Neural crest cell (in vitro differentiated cells): ENCODE data around the gene TJP2. TPM values are rescaled to one million over a fixed set of nuclear protein-coding genes. Genes with fewer than 3 reads are reported as not detected.

ENCODE experiments used
- DNase-seq: peaks from one replicate; pipeline ENCODE4 v3.0.0; 2021; ENCODE audit warnings: low read depth, mixed read lengths, low spot score
- H3K27ac Mint-ChIP-seq: one replicate; pipeline ENCODE4 v1.8.0; 2021; ENCODE audit warnings: mild to moderate bottlenecking, mixed read lengths; ENCODE audit not compliant: unreplicated experiment
- H3K27me3 Mint-ChIP-seq: 2 replicates; pipeline ENCODE4 v1.8.0; 2021; ENCODE audit warnings: low read depth, mild to moderate bottlenecking, mixed read lengths
- H3K36me3 Mint-ChIP-seq: 2 replicates; pipeline ENCODE4 v1.8.0; 2021; ENCODE audit warnings: low read depth, mild to moderate bottlenecking, mixed read lengths
- H3K4me1 Mint-ChIP-seq: 2 replicates; pipeline ENCODE4 v1.8.0; 2021; ENCODE audit warnings: mixed read lengths
- H3K4me3 Mint-ChIP-seq: one replicate; pipeline ENCODE4 v1.8.0; 2021; ENCODE audit warnings: mild to moderate bottlenecking, mixed read lengths
- H3K9me3 Mint-ChIP-seq: 2 replicates; pipeline ENCODE4 v1.8.0; 2021; ENCODE audit warnings: mixed read lengths
- total RNA-seq: library from RNA; stranded (reverse); gene quantifications from 2 replicates; pipeline ENCODE4 v1.2.1, GENCODE V29; 2021
- TF ChIP-seq, protein P1 (sequence below): fragments of 200-600 bp; sonication (generic); conservative IDR thresholded peaks from 2 replicates; pipeline ENCODE4 v1.5.0; 2021; ENCODE audit warnings: antibody characterized with exemption, mild to moderate bottlenecking

Gene TJP2
- total RNA-seq, 1 donor from 2014 or later, result 27.8 TPM

DNA sequence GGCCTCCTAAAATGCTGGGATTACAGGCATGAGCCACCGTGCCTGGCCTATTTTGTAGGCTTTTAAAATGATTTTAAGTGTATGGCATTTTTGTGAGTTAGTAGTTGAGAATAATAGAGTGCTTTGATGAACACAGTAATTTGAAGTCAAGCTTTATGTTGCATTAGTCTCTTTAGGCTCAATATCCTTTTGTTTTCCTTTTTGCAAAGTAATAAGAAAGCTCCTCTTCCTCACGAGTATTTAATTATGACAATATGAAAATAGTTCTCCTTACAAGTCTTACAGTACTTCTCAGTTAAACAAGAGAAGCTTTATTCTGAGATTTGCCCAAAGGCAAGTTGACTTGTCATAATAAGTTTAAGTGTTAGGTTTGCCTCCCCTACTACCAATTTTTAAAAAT, 69.0 kb downstream of the TJP2 start:
- Mint-ChIP-seq H3K27me3 (no peaks in the 10 kb centered on the region), H3K9me3 (no peaks in the 10 kb centered on the region), H3K4me1 (no peaks in the 10 kb centered on the region), H3K4me3 (no peak overlapping the region), H3K27ac (no peak overlapping the region), H3K36me3 (peaks cover 10% of the 10 kb centered on the region)
- TF ChIP-seq, protein P1, sequence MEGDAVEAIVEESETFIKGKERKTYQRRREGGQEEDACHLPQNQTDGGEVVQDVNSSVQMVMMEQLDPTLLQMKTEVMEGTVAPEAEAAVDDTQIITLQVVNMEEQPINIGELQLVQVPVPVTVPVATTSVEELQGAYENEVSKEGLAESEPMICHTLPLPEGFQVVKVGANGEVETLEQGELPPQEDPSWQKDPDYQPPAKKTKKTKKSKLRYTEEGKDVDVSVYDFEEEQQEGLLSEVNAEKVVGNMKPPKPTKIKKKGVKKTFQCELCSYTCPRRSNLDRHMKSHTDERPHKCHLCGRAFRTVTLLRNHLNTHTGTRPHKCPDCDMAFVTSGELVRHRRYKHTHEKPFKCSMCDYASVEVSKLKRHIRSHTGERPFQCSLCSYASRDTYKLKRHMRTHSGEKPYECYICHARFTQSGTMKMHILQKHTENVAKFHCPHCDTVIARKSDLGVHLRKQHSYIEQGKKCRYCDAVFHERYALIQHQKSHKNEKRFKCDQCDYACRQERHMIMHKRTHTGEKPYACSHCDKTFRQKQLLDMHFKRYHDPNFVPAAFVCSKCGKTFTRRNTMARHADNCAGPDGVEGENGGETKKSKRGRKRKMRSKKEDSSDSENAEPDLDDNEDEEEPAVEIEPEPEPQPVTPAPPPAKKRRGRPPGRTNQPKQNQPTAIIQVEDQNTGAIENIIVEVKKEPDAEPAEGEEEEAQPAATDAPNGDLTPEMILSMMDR, result no peak
- no peak for DNase-seq

DNA sequence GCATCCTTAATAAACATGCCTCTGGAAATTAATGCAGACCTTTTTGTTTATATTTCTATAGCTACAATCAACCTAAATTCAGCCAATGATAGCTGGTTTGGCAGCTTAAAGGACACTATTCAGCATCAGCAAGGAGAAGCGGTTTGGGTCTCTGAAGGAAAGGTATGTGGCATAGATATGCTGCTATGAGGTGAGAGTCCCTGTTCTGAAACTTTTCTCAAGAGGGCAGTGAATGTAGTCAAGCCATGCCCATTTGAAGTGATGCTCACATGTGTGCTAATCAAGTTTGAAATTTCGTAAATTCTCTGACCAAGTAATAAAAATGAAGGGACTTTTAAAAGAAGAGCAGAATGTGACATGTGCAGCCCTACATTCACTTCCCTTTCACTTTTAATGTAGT, 72.6 kb downstream of the TJP2 start:
- Mint-ChIP-seq H3K36me3 (peaks cover 12% of the 10 kb centered on the region), H3K4me1 (no peaks in the 10 kb centered on the region), H3K27ac (no peak overlapping the region), H3K9me3 (no peaks in the 10 kb centered on the region), H3K4me3 (no peak overlapping the region), H3K27me3 (no peaks in the 10 kb centered on the region)
- no peak for DNase-seq
- TF ChIP-seq, protein P1, result no peak

DNA sequence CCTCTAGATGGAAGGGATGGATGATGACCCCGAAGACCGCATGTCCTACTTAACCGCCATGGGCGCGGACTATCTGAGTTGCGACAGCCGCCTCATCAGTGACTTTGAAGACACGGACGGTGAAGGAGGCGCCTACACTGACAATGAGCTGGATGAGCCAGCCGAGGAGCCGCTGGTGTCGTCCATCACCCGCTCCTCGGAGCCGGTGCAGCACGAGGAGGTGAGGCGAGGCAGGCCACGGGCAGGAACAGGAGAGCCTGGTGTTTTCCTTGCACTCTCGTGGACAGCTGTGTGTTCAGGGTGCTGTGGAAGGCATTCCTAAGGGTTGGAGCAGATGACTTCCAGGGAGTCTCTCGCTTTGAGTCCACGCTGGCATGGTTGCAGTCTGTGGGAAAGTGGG, 73.9 kb downstream of the TJP2 start:
- no peaks in the 10 kb centered on the region for H3K9me3 Mint-ChIP-seq
- H3K36me3 Mint-ChIP-seq, result peaks cover 12% of the 10 kb centered on the region
- H3K27ac Mint-ChIP-seq, result no peak overlapping the region
- no peak for DNase-seq
- H3K27me3 Mint-ChIP-seq, result no peaks in the 10 kb centered on the region
- no peak overlapping the region for H3K4me3 Mint-ChIP-seq
- TF ChIP-seq, protein P1, result no peak
- H3K4me1 Mint-ChIP-seq, result no peaks in the 10 kb centered on the region

DNA sequence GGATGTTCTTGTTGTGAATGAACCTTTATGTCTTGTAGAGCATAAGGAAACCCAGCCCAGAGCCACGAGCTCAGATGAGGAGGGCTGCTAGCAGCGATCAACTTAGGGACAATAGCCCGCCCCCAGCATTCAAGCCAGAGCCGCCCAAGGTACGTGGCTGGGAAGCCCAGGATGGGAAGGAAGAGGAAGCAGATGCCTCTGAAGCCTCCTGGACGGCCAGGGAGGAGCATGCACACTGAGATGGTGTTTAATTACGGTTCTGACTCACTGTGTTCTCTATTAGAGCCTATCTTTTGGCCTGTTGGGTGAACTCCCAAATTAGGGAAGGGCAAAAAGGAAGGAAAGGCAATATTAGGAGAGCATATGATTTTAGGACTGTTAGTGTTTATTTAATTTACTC, 75.3 kb downstream of the TJP2 start:
- Mint-ChIP-seq H3K27ac (peak overlapping the region; percentile 27), H3K27me3 (no peaks in the 10 kb centered on the region), H3K36me3 (peaks cover 12% of the 10 kb centered on the region), H3K9me3 (no peaks in the 10 kb centered on the region), H3K4me1 (no peaks in the 10 kb centered on the region), H3K4me3 (no peak overlapping the region)
- DNase-seq, result no peak
- TF ChIP-seq, protein P1, result no peak

DNA sequence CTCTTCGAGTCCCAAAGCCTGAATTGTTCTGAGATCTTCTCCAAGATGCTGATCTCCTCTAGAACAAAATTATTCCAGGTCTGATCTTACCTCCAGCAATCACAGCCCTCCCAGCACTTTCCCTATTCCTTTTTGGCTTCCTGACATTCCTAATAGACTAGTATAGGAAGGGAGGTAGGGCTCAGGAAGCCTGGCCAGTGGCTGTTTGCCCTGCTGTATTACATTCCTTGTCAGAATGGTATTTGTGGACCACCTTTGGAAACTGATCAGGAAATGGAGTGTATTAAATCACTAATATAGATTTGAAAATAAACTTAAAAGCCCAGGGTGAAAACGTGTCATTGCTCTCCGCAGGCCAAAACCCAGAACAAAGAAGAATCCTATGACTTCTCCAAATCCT, 76.6 kb downstream of the TJP2 start:
- peaks cover 12% of the 10 kb centered on the region for H3K36me3 Mint-ChIP-seq
- no peak overlapping the region for H3K27ac Mint-ChIP-seq
- no peaks in the 10 kb centered on the region for H3K4me1 Mint-ChIP-seq
- H3K9me3 Mint-ChIP-seq, result no peaks in the 10 kb centered on the region
- no peak for DNase-seq
- no peak overlapping the region for H3K4me3 Mint-ChIP-seq
- TF ChIP-seq, protein P1, result no peak
- H3K27me3 Mint-ChIP-seq, result no peaks in the 10 kb centered on the region

DNA sequence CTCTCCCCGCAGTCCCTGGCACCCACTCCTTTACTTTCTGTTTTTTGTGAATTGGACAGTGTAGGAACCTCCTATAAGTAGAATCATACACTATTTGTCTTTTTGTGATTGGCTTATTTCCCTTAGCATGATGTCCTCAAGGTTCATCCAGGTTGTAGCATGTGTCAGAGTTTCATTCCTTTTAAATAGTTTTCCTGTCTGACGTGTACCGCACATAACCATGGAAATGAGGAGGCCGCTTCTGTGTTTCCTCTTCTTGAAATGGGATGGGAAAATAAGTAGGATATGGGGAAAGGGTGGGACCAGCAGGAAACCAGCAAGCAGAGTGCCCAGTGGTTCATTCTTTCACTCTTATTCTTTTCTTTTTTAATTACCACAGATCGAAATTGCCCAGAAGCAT, 78.4 kb downstream of the TJP2 start:
- no peaks in the 10 kb centered on the region for H3K4me1 Mint-ChIP-seq
- TF ChIP-seq, protein P1, result no peak
- peak overlapping the region; percentile 3 for H3K27ac Mint-ChIP-seq
- no peaks in the 10 kb centered on the region for H3K27me3 Mint-ChIP-seq
- H3K9me3 Mint-ChIP-seq, result no peaks in the 10 kb centered on the region
- peaks cover 7% of the 10 kb centered on the region for H3K36me3 Mint-ChIP-seq
- no peak overlapping the region for H3K4me3 Mint-ChIP-seq
- no peak for DNase-seq
